Activated CD4-positive, alpha-beta T cell treated with anti-CD3 and anti-CD28 coated beads, Interleukin-2, amount 10 ng/mL, durations not matched to agents 7 days and 5 days (primary cell): ENCODE results near the gene BMF. TPM values are rescaled to one million over a fixed set of nuclear protein-coding genes. Genes with fewer than 3 reads are reported as not detected.

Source experiments
- CTCF ChIA-PET: fragments of 350-600 bp; sonication (Branson Sonifier 250); formaldehyde crosslinking; loops from one replicate; lab custom pipeline; 2021; ENCODE audit warnings: antibody characterized with exemption; lab: Charles Lee
- POLR2A ChIA-PET: fragments of 350-600 bp; sonication (Branson Sonifier 250); formaldehyde crosslinking; loops from one replicate; lab custom pipeline; 2021; ENCODE audit warnings: antibody characterized with exemption; lab: Charles Lee
- DNase-seq: peaks from one replicate; pipeline ENCODE4 v3.0.0-alpha.2; 2020
- H3K27ac Mint-ChIP-seq: one replicate; pipeline ENCODE4 v1.8.0; 2021; ENCODE audit warnings: mild to moderate bottlenecking, moderate library complexity, mixed read lengths
- H3K27me3 Mint-ChIP-seq: one replicate; pipeline ENCODE4 v1.8.0; 2021; ENCODE audit warnings: mixed read lengths
- H3K36me3 Mint-ChIP-seq: one replicate; pipeline ENCODE4 v1.8.0; 2021; ENCODE audit warnings: low read depth, mixed read lengths
- H3K4me1 Mint-ChIP-seq: one replicate; pipeline ENCODE4 v1.8.0; 2021; ENCODE audit warnings: mixed read lengths
- H3K4me3 Mint-ChIP-seq: one replicate; pipeline ENCODE4 v1.8.0; 2021; ENCODE audit warnings: mild to moderate bottlenecking, moderate library complexity, mixed read lengths
- H3K9me3 Mint-ChIP-seq: one replicate; pipeline ENCODE4 v1.8.0; 2021; ENCODE audit warnings: mixed read lengths
- total RNA-seq, 2 experiments: library from RNA; stranded (reverse); gene quantifications; one replicate each; pipeline ENCODE4 v1.2.3, GENCODE V29; 2021

Gene BMF
- total RNA-seq, 2 experiments from 2014 or later, result 8.5 to 8.6 TPM

DNA sequence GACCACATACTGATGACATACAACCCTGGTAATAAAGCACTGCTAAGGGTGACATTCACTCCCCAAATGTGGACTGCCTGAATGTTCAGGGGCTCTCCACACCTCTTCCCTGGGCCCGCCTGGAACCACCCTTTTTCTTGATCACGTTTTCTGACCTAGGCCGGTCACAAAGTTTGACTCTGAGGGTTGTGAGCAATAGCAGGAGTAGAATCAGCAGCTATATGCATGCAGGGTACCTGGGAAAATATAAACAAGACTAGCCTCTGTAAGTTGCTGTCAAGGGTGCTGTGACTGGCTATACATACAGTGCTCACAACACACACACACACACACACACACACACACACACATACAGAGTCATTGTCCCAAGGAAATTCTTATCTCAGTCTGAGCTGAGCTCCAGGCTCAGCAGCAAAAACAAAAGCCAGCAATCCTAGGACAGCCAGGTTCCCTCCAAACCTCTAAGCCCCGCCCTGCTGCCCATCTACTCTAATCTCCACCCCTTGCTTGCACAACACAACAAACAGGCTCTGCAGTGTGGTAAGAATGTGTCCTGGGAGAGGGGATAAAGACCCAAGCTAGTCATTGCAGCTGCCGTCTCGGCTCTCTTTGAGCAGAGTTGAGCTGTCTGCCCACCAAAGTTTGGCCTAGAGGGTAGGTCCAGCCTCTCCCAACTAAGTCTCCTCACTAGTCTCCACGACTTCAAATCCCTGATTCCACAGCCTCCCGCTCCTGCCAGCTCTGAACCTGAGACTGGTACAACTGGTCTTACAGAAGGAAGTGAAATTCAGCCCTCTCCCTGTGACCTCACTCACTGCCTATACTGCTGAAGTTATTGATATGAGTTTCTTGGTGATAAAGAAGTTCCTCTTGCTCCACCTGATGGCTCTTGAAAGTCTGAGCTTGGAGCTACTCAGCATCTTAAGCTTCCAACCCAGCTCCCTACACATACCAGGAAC, 2.2 kb downstream of the BMF start:
- Mint-ChIP-seq H3K27me3 (peaks cover 7% of the 10 kb centered on the region), H3K27ac (peak overlapping the region; percentile 64), H3K36me3 (peaks cover 11% of the 10 kb centered on the region), H3K9me3 (no peaks in the 10 kb centered on the region), H3K4me1 (peaks cover 66% of the 10 kb centered on the region), H3K4me3 (peak overlapping the region; percentile 90)
- ChIA-PET CTCF (interaction anchor here (0.6 to 23.5 kb wide), 11 partner anchors 4 to 61 kb away, joined by 3 to 305 read pairs (median 6); partner anchors contain the start of gene BMF), POLR2A (interaction anchor here (0.9 kb wide), 1 partner anchor 61 kb away, joined by 3 read pairs; no protein-coding TSS in a partner anchor)
- DNase-seq, result peak; percentile 33

DNA sequence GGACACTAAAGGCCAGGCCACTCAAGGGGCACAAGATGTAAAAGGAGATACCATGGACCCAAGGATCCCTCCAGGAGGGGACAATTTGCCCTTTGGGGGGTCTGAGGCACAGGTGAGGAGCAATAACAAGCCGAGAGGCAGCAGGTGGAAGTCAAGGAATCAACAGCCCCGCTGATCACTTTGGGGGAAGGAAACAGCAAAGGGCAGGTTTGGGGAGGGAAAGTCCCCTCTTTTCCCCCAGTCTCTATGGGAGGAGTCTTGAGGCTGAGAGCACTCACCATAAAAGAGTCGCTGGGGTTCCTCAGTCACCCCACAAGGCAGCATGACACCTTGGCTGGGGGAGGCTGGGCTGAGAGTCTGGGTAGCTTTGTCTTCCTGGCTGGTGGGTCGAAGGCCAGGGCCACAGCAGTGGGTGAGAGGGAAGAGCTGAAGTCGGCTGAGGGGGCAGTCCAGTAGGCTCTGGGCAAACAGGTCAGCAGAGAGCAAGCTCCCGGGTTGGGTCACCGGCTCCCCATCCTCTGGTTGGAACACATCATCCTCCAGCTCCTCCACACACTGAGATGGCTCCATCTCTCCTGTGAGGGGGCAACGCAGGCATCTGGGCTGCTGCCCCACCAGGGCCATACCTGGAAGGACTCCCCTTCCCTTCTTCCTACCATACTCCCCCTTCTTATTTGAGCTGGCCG, 3.0 kb downstream of the BMF start:
- Mint-ChIP-seq H3K27me3 (peaks cover 4% of the 10 kb centered on the region), H3K36me3 (peaks cover 17% of the 10 kb centered on the region), H3K9me3 (no peaks in the 10 kb centered on the region), H3K4me1 (peaks cover 75% of the 10 kb centered on the region), H3K4me3 (peak overlapping the region; percentile 35), H3K27ac (peak overlapping the region; percentile 75)
- DNase-seq, result peak; percentile 67
- POLR2A ChIA-PET, result interaction anchor here (0.5 to 0.9 kb wide), 2 partner anchors 40 to 60 kb away, joined by 3 to 4 read pairs; no protein-coding TSS in a partner anchor
- CTCF ChIA-PET, result interaction anchor here (0.6 to 23.5 kb wide), 16 partner anchors 5 to 64 kb away, joined by 3 to 305 read pairs (median 6); partner anchors contain the start of gene BMF

GRCh38 chr15:40104865-40105516, 3.7 kb downstream of the BMF start:
- peaks cover 20% of the 10 kb centered on the region for H3K36me3 Mint-ChIP-seq
- peak; percentile 78 for DNase-seq
- peaks cover 81% of the 10 kb centered on the region for H3K4me1 Mint-ChIP-seq
- peak overlapping the region; percentile 75 for H3K27ac Mint-ChIP-seq
- peaks cover 2% of the 10 kb centered on the region for H3K27me3 Mint-ChIP-seq
- peak overlapping the region; percentile 35 for H3K4me3 Mint-ChIP-seq
- CTCF ChIA-PET, result interaction anchor here (0.6 to 23.5 kb wide), 22 partner anchors 5 to 335 kb away, joined by 3 to 305 read pairs (median 4); partner anchors contain the start of genes BAHD1, BMF and KNSTRN
- POLR2A ChIA-PET, result interaction anchor here (0.5 kb wide), 1 partner anchor 40 kb away, joined by 4 read pairs; no protein-coding TSS in a partner anchor
- H3K9me3 Mint-ChIP-seq, result no peaks in the 10 kb centered on the region

DNA sequence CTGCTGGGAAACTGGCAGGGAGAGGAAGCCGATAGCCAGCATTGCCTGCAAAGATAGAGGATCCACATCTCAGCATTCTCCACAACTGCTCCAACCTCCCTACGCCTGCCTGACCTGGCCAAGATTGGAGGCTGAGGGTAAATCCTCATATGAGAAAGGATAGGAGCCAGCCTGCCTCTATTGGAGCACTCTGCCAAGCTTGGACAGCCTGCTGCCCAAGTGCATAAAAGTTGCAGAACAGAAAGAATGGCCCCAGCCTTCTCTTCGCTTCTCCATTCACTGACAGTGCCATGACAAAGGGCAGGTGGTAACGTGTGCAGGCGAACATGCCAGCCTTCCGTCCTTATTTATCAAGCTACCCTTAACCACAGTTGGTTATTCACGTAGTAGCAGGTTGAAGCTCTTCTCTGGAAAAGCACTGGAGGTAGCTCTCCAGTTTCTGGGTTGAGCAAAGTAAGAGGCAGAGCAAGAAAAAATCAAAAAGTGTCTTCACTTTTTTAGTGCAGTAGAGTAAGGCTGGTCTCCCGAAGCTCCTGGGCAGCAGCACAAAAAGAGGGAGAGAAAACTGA, 4.3 kb downstream of the BMF start:
- Mint-ChIP-seq H3K9me3 (no peaks in the 10 kb centered on the region), H3K27ac (peak overlapping the region; percentile 28), H3K36me3 (peaks cover 20% of the 10 kb centered on the region), H3K4me1 (peaks cover 87% of the 10 kb centered on the region), H3K4me3 (peak overlapping the region; percentile 35), H3K27me3 (peaks cover 2% of the 10 kb centered on the region)
- ChIA-PET POLR2A (no interaction called here), CTCF (interaction anchor here (0.7 to 23.5 kb wide), 20 partner anchors 6 to 336 kb away, joined by 3 to 305 read pairs (median 4); partner anchors contain the start of genes BAHD1, BMF and KNSTRN)
- no peak for DNase-seq

GRCh38 chr15:40103864-40104271, 4.8 kb downstream of the BMF start:
- H3K27ac Mint-ChIP-seq, result no peak overlapping the region
- H3K36me3 Mint-ChIP-seq, result peaks cover 20% of the 10 kb centered on the region
- H3K9me3 Mint-ChIP-seq, result no peaks in the 10 kb centered on the region
- ChIA-PET CTCF (interaction anchor here (0.7 to 23.5 kb wide), 14 partner anchors 6 to 336 kb away, joined by 3 to 305 read pairs (median 6); partner anchors contain the start of genes BAHD1 and BMF), POLR2A (no interaction called here)
- no peak overlapping the region for H3K4me3 Mint-ChIP-seq
- peaks cover 2% of the 10 kb centered on the region for H3K27me3 Mint-ChIP-seq
- H3K4me1 Mint-ChIP-seq, result peaks cover 87% of the 10 kb centered on the region
- DNase-seq, result no peak

DNA sequence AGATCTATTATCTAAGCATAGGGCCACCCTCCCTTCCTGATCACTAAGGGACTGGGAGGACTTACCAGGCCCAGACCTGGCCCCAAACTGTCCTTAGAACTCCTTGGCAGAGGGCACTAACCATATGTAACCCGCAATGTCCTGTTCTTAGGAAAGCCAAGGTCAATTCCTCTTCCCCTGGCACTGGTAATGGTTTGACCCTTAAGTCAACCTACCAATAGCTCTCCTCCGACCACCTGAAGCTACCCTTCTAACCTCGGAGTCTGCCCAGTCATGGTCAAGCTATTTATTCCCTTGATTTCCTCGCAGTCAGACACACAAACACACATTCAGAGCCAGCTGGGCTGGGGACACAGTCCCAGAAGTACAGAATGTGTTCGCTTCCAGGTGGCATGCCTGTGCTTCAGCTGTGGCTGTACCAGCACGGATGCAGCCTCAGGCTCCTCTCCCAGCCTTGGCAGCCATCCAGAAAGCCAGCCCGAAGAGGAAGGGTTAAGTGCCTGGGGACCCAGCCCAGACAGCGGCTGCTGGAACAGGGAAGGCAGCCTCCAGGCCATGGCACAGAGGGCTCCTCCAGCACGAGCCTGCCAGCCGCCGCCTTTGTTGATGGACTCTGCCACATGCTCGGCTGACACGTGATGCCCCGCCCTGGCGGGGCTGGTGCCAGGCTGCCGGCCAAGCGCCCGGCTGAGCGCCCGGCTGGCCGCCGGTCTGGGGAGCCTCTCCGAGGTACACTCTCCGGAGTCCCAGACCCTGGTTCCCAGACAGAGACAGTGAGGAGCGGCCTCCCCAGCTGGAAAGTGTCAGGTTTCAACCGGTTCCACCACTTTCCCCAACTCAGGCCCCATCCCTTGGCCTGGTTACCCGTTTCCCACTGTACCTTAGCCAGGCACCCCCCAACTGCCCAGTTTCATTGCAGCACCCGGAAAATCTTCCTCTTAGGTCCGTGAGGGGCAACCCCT, 5.5 kb downstream of the BMF start:
- no peak for DNase-seq
- CTCF ChIA-PET, result interaction anchor here (0.7 to 23.5 kb wide), 7 partner anchors 6 to 225 kb away, joined by 4 to 305 read pairs (median 8); partner anchors contain the start of gene BMF

DNA sequence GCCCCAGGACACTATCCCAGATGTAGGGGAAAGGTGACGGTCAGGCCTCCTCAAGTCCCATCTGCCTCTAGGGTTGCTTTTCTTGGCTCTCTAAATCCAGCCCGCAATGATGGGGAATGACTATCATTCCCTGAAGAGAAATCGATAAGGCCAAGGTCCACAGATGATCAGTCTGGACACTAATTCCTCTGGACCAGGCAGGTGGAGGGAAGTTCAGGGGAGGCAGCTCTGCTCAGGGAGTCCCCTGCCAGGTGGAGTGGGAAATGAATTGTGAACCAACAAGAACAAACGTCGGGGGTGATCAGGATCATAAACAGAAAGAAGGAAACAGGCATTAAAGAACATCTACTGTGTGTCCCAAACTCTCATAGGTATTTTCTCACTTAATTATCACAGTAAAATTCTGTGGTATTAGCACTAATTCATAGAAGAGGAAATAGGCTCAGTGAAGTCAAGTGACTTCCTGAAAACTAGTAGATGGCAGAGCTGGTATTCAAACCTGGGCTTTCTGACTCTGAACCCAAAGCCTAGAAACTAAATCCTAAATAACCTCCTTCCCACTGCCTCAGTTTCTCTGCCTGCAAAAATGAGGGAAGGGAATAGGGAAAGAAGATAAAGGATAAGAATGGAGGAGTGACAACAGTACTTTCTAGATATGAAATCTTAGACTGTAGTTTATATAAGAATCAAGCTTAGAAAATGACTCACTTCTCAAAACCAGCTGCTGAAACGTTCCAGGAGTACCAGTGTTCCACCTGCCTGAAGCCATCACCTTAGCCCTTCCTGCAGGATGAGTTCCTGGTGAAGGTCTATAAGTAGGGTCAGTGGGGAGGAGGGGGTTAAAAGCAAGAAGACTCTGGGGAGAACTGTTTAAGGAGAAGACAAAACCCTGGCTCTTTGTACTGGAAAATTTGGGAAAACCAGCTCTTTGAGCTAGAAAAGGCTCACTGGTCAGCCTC, 7.5 kb downstream of the BMF start:
- no peak overlapping the region for H3K4me3 Mint-ChIP-seq
- H3K4me1 Mint-ChIP-seq, result peaks cover 90% of the 10 kb centered on the region
- no peaks in the 10 kb centered on the region for H3K9me3 Mint-ChIP-seq
- peak overlapping the region; percentile 83 for H3K27ac Mint-ChIP-seq
- peaks cover 28% of the 10 kb centered on the region for H3K36me3 Mint-ChIP-seq
- CTCF ChIA-PET, result interaction anchor here (0.6 to 23.5 kb wide), 6 partner anchors 4 to 322 kb away, joined by 3 to 305 read pairs (median 4); partner anchors contain the start of gene BMF
- no peaks in the 10 kb centered on the region for H3K27me3 Mint-ChIP-seq
- DNase-seq, result no peak
- POLR2A ChIA-PET, result no interaction called here

More for the DNA sequence above, 5.5 kb downstream of the BMF start:
- Mint-ChIP-seq H3K4me3 (no peak overlapping the region), H3K36me3 (peaks cover 20% of the 10 kb centered on the region), H3K27ac (no peak overlapping the region), H3K27me3 (peaks cover 2% of the 10 kb centered on the region), H3K9me3 (no peaks in the 10 kb centered on the region), H3K4me1 (peaks cover 90% of the 10 kb centered on the region)
- POLR2A ChIA-PET, result no interaction called here

DNA sequence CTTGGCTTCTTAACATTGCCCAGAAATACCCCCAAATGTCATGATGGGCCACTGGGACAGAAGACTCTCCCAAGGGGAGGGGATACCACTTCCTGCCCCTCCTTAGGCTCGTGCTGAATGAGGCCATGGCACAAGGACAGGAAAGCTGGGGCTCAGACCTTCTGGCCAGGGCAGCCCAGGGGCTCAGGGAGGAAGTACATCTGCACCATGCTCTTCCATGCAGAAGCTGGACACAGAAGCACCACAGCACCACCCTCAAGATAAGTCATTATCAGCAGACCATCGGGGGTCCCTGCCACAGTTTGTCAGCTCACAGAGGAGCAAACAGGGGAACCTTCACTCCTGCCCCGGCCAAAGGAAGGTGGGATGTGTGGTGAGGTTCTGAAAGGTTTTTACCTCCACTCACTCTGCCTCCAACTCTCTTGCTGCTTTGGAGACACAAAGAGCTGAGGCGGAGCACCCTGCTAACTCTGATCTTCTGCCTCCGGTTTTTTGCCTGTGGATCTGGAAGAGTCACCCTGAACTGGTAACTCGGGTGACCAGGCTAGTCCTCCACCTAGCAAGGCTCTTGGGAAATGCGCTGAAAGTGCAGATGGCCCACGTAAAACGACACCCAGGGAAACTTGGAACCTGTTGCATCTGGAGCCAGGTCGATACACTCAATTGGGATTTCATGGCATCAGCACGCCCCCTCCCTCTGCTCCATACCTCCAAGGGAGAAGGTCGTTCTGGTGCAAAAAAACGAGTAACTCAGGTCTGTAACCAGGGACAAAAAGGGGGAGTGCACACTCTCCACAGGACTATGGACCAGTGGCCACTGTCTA, 8.3 kb downstream of the BMF start:
- ChIA-PET POLR2A (no interaction called here), CTCF (interaction anchor here (0.6 to 23.5 kb wide), 10 partner anchors 9 to 321 kb away, joined by 3 to 305 read pairs (median 4); partner anchors contain the start of gene BMF)
- peak overlapping the region; percentile 94 for H3K27ac Mint-ChIP-seq
- no peaks in the 10 kb centered on the region for H3K27me3 Mint-ChIP-seq
- peaks cover 28% of the 10 kb centered on the region for H3K36me3 Mint-ChIP-seq
- no peaks in the 10 kb centered on the region for H3K9me3 Mint-ChIP-seq
- peaks cover 90% of the 10 kb centered on the region for H3K4me1 Mint-ChIP-seq
- DNase-seq, result no peak
- no peak overlapping the region for H3K4me3 Mint-ChIP-seq

GRCh38 chr15:40098489-40099261, 10.0 kb downstream of the BMF start:
- POLR2A ChIA-PET, result no interaction called here
- Mint-ChIP-seq H3K4me1 (peaks cover 89% of the 10 kb centered on the region), H3K9me3 (no peaks in the 10 kb centered on the region), H3K27ac (peak overlapping the region; percentile 94), H3K36me3 (peaks cover 23% of the 10 kb centered on the region), H3K27me3 (no peaks in the 10 kb centered on the region), H3K4me3 (peak overlapping the region; percentile 48)
- CTCF ChIA-PET, result interaction anchor here (0.9 to 23.5 kb wide), 7 partner anchors 12 to 404 kb away, joined by 3 to 305 read pairs (median 4); partner anchors contain the start of gene BMF
- peak; percentile 84 for DNase-seq
